Ammon's horn (tissue), 1 donor: Measurements from ENCODE around the gene PLA2G4F.

Source experiments
- DNase-seq: peaks from one replicate; pipeline ENCODE4 v3.0.0-alpha.2; 2016; ENCODE audit warnings: low spot score

The PLA2G4F gene, protein sequence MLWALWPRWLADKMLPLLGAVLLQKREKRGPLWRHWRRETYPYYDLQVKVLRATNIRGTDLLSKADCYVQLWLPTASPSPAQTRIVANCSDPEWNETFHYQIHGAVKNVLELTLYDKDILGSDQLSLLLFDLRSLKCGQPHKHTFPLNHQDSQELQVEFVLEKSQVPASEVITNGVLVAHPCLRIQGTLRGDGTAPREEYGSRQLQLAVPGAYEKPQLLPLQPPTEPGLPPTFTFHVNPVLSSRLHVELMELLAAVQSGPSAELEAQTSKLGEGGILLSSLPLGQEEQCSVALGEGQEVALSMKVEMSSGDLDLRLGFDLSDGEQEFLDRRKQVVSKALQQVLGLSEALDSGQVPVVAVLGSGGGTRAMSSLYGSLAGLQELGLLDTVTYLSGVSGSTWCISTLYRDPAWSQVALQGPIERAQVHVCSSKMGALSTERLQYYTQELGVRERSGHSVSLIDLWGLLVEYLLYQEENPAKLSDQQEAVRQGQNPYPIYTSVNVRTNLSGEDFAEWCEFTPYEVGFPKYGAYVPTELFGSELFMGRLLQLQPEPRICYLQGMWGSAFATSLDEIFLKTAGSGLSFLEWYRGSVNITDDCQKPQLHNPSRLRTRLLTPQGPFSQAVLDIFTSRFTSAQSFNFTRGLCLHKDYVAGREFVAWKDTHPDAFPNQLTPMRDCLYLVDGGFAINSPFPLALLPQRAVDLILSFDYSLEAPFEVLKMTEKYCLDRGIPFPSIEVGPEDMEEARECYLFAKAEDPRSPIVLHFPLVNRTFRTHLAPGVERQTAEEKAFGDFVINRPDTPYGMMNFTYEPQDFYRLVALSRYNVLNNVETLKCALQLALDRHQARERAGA

DNA sequence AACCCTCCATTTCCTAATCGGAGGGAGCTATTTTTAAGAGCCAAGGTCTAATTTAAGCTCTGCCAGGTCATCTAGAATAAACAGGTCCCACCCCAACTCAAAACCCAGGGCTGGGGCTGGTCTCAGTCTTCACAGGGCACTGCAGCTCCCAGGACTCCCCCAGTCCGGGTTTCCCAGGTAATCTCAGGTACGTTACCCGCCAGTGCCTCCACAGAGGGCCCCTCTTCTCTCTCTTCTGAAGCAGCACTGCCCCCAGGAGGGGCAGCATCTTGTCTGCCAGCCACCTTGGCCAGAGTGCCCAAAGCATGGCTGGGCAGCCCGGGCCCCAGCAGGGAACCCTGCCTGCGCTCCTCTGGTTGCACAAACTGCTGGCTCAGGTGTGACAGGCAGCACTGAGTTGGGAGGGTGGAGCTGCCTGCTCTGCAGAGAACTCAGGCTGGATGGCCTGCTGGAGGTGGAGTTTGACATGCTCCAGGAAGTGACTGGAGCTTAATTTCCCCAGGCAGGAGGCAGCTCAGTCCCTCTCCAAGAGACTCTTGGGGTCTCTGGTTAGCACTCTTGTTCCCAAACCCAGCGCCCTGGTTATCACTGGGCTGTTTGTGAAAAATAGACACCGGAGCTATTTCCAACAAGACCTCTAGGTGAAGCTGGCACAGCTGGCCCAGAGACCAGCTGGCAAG, at the start of gene PLA2G4F:
Gene PLA2G4F (minus strand): TSS at position 394 of the 680 bp plus-strand sequence. CDS start 87 bp downstream, at position 307.
- DNase-seq: no peak

DNA sequence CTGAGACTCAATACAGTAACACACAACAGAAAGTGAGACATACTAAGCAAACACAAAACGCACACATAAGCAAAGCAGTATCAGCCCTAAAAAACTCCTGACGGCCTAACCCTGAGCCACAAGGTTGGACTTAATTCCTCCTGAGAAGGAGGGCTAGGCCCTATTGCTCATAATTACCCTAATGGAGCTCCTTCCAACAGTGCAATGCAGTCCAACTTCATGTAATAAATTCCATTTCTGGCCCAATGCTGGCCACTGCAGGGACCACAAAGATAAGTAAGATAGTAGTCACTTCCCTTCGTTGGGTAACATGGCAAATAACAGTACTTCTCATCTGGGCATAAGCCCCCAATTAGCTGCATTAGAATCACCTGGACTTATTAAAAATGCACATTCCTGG, 47.5 kb upstream of the PLA2G4F start:
- DNase-seq: no peak

DNA sequence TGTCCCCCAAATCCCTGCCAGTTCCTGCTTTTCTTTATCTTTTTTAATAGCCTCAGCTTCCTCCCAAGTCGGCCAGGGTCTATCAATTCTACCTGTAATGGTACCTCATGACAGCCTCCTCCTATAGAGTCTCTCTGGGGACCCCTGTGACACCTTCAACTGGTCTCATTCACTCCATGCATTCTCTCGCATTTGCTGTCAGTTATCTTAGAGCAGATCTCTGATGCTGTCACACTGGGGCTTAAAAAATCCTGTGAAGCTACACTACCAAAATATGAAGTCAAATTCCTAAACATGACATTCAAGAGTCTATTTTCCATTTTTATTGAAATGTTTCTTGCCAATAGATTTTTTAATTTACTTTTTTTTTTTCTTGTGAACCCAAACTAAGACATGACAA, 46.2 kb upstream of the PLA2G4F start:
- DNase-seq: no peak

DNA sequence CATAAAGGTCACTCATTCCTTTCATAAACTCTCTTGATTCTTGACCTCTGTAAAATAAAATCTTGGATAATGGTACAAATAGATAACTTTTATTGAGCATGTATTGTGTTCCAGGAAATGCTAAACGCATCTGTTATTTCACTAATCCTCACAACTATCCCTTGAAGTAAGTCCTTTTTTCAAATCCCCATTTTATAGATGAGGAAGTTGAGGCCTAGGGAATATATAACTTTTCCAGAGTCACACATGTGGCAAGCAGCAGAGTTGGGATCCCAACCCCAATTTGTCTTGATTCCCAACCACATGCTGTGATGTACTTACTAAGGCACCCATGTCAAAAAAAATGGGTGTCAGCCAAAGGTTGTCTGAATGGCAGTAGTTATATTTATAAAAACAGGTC, 45.4 kb upstream of the PLA2G4F start:
- no peak for DNase-seq

DNA sequence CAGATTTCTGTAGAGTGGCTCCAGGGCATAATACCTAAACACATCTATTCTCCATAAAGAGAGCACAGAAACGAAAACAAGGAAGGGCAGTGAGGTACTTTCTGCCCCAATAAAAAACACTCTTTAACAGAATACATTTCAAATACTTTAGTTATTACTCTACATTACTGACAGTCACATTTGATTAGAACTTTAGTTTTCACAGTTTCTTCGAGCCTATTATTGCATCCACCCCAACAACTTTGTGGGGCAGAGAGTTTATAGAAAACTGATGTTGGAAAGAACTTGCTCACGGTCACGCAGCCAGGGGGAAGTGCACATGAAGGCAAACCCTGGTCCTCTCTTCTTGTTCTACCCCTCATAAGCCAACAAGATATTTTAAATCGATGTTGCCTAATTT, 42.7 kb upstream of the PLA2G4F start:
- DNase-seq: no peak

DNA sequence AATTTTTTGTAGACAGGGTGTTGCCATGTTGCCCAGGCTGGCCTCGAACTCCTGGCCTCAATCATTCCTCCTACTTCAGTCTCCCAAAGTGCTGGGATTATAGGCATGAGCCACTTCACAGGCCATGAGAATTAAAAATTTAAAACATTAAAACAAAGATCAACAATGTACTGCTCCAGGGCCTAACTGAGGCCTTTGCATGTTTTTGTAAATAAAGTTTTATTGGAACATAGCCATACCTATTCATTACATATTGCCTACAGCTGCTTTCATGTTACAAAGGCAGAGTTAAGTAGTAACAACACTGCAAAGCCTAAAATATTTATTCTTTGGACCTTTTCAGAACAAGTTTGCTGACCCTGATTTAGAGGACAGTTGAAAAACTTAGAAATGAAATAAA, 42.1 kb upstream of the PLA2G4F start:
- DNase-seq: no peak

DNA sequence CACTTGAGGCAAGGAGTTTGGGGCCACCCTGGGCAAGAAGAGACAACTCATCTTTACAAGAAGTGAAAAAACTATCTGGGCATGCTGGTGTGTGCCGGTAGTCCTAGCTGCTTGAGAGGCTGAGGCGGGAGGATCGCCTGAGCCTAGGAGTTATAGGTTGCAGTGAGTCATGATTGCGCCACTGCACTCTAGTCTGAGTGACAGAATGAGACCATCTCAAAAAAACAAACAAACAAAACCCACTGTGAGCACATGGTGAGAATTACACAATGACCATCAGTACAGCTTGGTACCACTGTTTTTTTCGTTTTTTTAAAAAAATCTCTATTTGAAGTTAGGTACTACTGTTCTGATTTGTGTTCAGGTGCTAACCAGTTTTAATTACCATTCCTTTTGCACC, 38.1 kb upstream of the PLA2G4F start:
- DNase-seq: no peak

DNA sequence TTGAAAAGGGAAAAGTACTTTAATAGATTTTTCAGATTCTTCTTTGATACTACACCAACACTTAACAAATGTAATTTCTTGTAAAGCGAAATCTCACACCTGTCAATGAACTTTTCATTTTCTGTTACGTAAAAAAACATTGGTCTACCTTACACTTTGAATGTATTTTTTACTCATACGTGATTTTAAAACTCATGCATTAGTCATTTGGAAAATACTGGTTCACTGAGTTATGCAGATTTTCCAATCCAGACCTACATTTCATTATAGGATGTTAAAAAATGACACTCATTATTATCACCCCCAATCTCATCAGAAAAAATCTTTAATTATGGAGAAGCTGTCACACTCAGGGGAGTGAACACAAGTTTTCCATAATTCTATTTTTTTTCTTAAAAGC, 36.9 kb upstream of the PLA2G4F start:
- DNase-seq: no peak

DNA sequence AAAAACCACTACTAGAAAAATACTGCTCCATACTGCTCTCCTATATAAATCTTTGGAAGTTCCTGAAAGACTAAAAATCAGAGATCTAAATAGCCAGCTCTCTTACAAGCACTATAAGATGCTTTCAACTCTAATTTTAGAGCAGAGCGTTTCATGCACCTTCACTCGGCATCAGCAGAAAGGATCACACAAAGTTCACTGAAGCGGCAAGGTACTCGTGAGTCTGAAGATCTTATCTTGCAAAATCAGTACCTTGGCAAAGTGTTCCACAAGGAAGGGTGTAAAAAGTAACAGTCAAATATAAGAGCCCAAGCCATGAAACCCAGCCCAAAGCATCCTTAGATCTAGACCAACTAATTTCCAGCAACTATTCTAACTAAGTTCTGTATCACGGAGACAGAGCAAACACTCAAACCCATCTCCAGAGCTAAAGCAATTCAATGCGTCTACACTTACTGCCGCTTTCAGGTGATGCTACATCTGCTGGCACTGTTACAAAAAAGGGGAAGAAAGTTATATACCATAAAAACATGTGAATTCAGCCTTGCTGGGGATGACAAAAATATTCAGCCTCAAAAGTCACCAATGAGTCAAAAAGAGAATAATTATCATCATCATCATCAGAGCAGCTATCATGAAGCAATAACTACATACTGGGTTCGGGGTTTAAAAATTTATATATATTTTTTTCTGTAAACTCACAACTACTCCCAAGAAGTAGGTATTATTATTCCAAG, 35.3 kb upstream of the PLA2G4F start:
- DNase-seq: no peak

DNA sequence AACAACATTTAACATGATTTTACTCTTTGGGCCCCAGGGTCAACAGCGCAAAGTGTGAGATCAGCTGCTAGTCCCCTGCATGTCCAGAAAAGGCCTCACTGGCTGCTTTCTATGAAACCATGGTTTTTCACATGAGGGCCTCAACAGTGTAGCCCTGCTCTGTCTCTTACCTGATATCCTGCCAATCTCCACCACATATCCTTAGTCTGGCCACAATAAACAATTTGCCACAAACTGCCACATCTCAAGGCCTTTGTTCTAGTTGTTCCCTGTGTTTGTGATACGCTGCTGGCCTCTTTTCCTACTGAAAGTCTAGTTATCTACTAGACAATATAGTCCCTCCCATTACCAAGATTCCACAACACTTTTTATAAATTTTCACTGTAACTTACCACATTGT, 33.9 kb upstream of the PLA2G4F start:
- no peak for DNase-seq

DNA sequence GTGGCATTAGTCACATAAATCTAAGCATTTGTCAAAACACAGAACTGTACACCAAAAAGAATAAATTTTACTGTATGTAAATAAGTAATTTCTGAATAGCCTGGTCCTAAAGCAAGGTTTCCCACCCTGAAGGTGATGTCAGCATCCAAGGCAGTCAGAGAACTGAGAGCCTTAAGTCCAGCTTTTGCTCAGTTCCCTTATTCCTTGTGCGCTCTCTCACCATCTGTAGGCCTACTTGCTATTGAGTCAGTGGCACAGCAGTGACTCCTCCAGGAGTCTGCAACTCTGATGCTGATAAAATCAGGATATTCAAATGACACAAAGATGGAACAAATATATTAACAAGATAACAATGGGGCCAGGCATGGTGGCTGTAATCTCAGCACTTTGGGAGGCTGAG, 29.4 kb upstream of the PLA2G4F start:
- no peak for DNase-seq

DNA sequence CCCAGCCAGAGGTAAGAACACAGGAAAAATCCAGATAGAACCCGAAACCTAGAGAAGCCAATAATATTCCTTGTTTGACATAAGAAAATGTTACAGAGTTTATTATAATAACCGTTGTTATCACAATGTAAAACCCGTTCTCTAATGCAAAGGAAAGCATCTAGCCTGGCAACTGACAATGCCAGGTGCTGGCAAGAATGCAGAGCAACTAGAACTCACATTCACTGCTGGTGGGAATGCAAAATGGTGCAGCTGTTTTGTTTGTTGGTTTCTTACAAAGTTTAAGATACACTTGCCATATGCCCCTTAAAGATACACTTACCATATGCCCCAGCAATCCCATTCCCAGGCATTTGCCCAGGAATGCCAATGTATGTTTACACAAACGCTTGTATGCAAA, 28.3 kb upstream of the PLA2G4F start:
- no peak for DNase-seq

DNA sequence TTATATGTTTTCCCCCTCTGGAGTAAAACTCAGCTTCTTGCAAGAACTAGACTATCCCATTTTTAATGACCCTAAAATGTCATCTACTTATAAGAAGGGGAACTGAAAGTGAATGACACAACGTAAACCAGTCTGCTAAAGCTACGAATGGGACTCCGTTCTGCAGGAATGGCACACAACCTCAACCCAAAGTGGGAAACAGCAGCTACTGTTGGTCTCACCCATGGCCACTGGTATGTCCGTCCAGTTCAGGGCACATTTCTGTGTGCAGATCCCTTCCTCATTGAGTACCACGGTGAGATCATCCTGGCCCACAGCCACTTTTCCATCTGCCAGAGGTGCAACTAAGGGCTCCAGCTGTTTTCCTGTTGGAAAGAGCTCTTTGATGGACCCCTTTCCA, 27.9 kb upstream of the PLA2G4F start:
- DNase-seq: peak; percentile 72

DNA sequence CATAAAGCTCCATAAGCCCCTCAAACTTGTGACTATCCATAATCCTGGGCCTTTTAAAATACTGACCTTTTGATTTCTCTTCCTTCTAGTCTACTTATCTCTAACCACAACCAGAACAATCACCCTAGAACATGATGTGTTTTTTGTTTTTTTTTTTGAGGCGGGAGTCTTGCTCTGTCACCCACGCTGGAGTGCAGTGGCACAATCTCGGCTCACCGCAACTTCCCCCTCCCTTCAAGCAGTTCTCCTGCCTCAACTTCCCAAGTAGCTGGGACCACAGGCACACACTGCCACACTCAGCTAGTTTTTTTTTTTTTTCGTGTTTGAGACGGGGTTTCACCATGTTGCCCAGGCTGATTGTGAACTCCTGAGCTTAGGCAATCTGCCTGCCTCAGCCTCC, 26.5 kb upstream of the PLA2G4F start:
- DNase-seq: peak; percentile 45

DNA sequence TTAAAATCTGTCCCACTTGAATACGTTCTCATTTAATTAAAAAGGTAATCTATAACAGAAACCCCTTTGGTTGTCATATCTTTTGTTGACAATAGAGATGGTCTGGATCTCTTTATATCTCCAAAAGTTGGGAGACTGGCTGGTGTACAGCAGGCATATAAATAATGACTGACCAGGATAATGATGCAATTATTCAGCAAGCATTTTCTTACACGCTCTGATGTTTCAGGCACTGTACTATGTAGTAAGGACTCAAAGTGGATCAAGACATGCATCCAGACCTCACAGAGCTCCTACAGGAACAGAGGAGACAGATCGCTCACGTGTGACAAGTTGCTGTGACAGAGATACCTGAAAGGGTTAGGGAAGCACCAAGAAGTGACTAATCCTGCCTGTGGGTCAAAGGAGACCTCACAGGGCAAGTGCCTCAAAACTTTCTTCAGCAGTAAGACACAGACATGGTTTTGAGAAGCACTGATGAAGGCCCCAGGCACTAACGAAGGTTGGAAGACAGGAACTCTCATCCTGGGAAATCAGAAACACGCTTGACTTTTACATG, 26.0 kb upstream of the PLA2G4F start:
- DNase-seq: no peak

DNA sequence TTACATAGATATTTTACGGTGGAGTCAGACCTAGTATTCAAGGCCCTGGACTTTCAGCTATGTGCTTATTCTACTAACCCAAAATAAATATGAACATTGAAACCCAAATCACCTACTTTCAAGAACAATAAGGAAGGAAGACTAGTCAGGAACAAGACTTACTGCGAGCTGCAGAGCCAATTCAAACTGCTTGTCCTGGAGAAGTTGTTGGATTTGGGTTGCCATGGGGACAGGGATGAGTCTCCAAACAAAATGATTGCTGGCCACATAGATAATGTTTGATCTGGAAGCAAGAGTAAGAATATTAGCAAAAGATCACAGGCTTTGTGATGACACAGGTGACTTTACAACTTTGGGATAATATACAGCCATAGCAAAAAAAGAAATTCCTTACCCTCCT, 21.6 kb upstream of the PLA2G4F start:
- DNase-seq: no peak

DNA sequence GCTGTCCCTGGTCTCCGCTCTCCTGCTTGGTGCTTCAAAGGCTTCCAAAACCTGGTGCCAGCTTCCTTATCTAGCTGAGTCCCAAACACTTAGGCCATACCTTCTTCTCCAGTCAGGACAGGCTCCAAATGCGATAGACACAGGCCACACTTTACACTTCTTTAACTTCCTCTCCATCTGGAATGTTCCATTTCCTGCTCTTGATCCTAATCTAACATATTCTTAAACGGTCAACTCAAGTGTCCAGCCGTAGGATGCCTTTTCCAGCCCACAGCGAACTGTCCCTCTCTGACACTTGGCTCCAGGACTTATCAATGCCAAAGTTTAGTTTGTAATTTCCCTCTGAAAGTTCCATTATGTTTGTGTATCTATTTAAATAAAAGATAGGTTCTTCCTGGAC, 19.2 kb upstream of the PLA2G4F start:
- DNase-seq: no peak

DNA sequence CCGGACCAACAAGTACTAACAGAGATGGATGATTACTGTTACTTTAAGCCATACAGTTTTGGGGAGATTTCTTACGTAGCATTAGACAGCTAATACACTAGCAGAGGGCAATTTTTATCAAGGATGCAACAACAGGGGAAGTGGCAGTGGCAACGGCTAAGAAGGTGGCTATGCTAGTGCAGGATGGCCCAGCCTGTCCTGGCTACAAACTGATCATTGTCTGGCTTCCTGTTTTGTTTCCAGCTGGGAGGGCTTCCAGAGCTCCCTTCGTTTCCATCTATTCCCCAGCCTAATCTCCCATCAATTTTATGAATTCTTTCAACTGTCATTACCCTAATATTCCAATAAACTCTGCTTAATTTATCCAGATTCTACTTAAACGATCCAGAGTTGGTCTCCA, 16.0 kb upstream of the PLA2G4F start:
- DNase-seq: no peak

DNA sequence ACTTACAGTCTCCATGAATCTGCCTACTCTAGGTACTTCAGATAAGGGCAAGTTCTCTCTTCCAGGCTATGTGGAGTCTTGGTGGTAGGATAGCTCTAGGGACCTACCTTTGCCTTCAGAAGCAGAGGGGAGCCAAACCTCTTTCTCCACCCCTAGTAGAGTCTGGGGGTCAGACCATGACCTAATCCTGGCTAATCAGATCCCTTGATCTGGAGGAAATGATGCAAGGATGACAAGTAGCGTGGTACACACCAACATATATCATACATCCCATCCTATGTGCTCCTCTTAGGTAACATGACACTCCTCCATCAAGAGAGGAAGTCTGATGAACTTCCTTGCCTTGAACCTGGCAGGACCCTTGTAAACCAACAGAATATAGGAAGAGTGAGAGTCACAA, 15.4 kb upstream of the PLA2G4F start:
- DNase-seq: no peak

DNA sequence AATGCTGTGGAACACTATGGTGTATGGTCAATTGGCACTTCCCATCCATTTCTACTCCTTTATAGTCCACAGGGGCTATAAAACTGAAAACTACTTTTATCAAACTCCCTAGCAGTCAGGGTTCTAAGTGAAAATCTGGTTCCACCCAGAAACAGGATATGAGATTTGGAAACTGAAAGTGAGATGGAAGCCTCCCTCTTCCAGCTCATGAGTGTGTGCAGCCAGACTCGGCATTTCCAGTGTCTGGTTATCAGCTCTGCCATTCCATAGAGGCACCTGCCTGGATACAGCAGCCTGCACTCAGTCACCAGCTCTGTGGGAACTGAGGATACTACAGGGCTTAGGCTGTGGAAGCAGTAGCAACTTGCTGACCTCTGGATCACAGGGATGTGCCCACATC, 14.7 kb upstream of the PLA2G4F start:
- no peak for DNase-seq

DNA sequence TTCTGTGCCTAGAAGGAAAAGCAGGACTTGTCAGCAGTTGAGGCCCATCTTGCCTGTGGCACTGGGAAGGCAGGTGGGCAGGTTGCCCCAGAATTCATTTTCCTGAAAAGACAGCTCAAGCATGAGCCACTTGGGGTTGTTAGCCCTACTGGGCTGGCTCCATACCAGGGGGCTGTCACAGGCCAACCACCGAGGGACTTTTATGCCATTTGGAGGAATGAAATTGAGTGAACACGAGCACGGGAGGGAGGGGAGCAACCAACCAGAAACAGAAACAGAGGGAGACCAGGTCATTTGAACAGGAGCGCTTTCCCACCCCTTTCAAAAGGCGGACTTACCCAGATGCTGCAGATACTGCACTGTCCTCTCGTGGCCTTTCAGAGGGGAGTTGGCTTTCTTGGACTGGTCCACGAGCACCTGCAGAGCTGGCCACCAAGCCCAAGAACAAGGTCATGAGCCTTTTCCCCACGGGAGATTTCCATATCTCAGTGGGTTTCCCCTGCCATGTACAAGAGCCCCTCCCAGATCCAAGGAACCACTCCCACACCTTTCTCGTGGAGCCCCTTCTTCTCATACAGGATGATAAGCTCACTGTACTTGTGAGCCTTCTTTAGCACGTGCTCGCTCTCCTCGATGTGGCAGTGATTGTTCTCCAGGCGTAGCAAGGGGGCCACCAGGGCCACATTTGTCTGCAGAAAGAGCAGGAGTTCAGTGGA, 9.9 kb upstream of the PLA2G4F start:
- no peak for DNase-seq
